ENCODE measurements around the gene PMAIP1.

The PMAIP1 gene

GRCh38 chr18:59952283-59953007, 52.6 kb downstream of the PMAIP1 start:
- no peak for DNase-seq (ENCODE audit: low read depth in 2 of 2)
